HG03066 (cell line): ENCODE results near the gene ZNF320.
A peak's percentile ranks its signal among the peaks of the same experiment; 100 is the strongest.
"Not testable (repeated sequence)": the region's sequence is repeated elsewhere in the genome, so short reads cannot be mapped to it uniquely, and the experiment has no call there.

Experiments
- ATAC-seq: cut with Tn5 transposase; IDR thresholded peaks from one replicate; pipeline ENCODE4 v1.9.1; 2021; ENCODE audit warnings: low read depth; ENCODE audit not compliant: unreplicated experiment

The ZNF320 gene

GRCh38 chr19:52922841-52923777 lies 25.7 kb upstream of the ZNF320 start, which contains the start of gene ZNF888:
ZNF888 (minus strand) TSS chr19:52923428; CDS start chr19:52917873, 5,555 bp downstream.
- ATAC-seq = peak; percentile 88

- no peak for ATAC-seq
Measured at GRCh38 chr19:52917531-52917930, 20.1 kb upstream of the ZNF320 start.

- no peak for ATAC-seq
Measured at GRCh38 chr19:52910648-52911047, 13.2 kb upstream of the ZNF320 start.

GRCh38 chr19:52904052-52904780 lies 6.8 kb upstream of the ZNF320 start:
- ATAC-seq = not testable (repeated sequence)

- ATAC-seq = no peak
Measured at GRCh38 chr19:52901842-52902241, 4.4 kb upstream of the ZNF320 start.

- not testable (repeated sequence) for ATAC-seq
Measured at GRCh38 chr19:52898596-52898995, 1.2 kb upstream of the ZNF320 start.

- no peak for ATAC-seq
Measured at GRCh38 chr19:52898101-52898500, 666 bp upstream of the ZNF320 start.

GRCh38 chr19:52896431-52897137 lies 851 bp downstream of the ZNF320 start:
- peak; percentile 16 for ATAC-seq

- ATAC-seq = no peak
Measured at GRCh38 chr19:52891336-52891735, 6.1 kb downstream of the ZNF320 start.

GRCh38 chr19:52889931-52890330 lies 7.5 kb downstream of the ZNF320 start:
- ATAC-seq = no peak

GRCh38 chr19:52889076-52889475 lies 8.4 kb downstream of the ZNF320 start:
- no peak for ATAC-seq

GRCh38 chr19:52880895-52881389 lies 16.5 kb downstream of the ZNF320 start:
- no peak for ATAC-seq

- ATAC-seq = not testable (repeated sequence)
Measured at GRCh38 chr19:52872996-52873395, 24.4 kb downstream of the ZNF320 start.

GRCh38 chr19:52871466-52871865 lies 26.0 kb downstream of the ZNF320 start:
- no peak for ATAC-seq

GRCh38 chr19:52868031-52868430 lies 29.4 kb downstream of the ZNF320 start:
- not testable (repeated sequence) for ATAC-seq

GRCh38 chr19:52857378-52858191 lies 39.9 kb downstream of the ZNF320 start, which contains the start of gene ZNF468:
ZNF468 (minus strand) TSS chr19:52857619; CDS start chr19:52854272, 3,347 bp downstream.
- ATAC-seq = peak; percentile 96

- not testable (repeated sequence) for ATAC-seq
Measured at GRCh38 chr19:52856540-52857377, 40.7 kb downstream of the ZNF320 start.
